Epithelial cell of esophagus (primary cell): ENCODE results near the gene FRAT1.

ENCODE experiments used
- DNase-seq: peaks from one replicate; pipeline ENCODE4 v3.0.0; 2010; ENCODE audit warnings: low read depth
- H3K4me3 ChIP-seq: 2 replicates; pipeline ENCODE4 v1.5.1; 2011; ENCODE audit warnings: mild to moderate bottlenecking, low read length, control low read depth
- CTCF ChIP-seq: IDR thresholded peaks from 2 replicates; pipeline ENCODE4 v1.5.1; 2011; ENCODE audit warnings: low read depth, mild to moderate bottlenecking, low read length, control low read depth, inconsistent platforms; ENCODE audit not compliant: insufficient read depth; ENCODE audit errors: missing control alignments

FRAT1 gene

GRCh38 chr10:97331153-97331703, 12.2 kb downstream of the FRAT1 start:
- DNase-seq, result no peak
- H3K4me3 ChIP-seq, result no peak overlapping the region
- no peak for TF ChIP-seq CTCF

GRCh38 chr10:97332591-97333350, 13.7 kb downstream of the FRAT1 start:
- TF ChIP-seq CTCF, result peak; percentile 35
- peak overlapping the region; percentile 87 for H3K4me3 ChIP-seq
- peak; percentile 77 for DNase-seq

GRCh38 chr10:97333351-97333600, 14.2 kb downstream of the FRAT1 start:
- no peak for TF ChIP-seq CTCF
- H3K4me3 ChIP-seq, result peak overlapping the region; percentile 87
- DNase-seq, result peak; percentile 41

GRCh38 chr10:97333601-97334369, 14.7 kb downstream of the FRAT1 start:
- peak; percentile 54 for DNase-seq
- H3K4me3 ChIP-seq, result peak overlapping the region; percentile 87
- TF ChIP-seq CTCF, result no peak

GRCh38 chr10:97334370-97335175, 15.5 kb downstream of the FRAT1 start, which contains the start of gene FRAT2:
Gene FRAT2, minus strand, starts transcription at chr10:97334729. Its CDS starts 157 bp downstream, at chr10:97334572.
- H3K4me3 ChIP-seq, result peak within 1 kb of the TSS; percentile 87
- DNase-seq, result peak; percentile 94
- no peak for TF ChIP-seq CTCF

GRCh38 chr10:97335188-97335619, 16.1 kb downstream of the FRAT1 start:
- peak overlapping the region; percentile 87 for H3K4me3 ChIP-seq
- DNase-seq, result no peak
- TF ChIP-seq CTCF, result no peak
